ENCODE results near the gene CFAP221.

GRCh38 chr2:119592436-119592835 is 48.2 kb downstream of the CFAP221 start:
- TF ChIP-seq CTCF (IDR thresholded peaks at IDR 0.05) (no peak), POLR2AphosphoS5 (IDR thresholded peaks at IDR 0.05) (no peak)
